HepG2 (cell line): ENCODE measurements around the gene PTPRB. TPM values are rescaled to one million over a fixed set of nuclear protein-coding genes. Genes with fewer than 3 reads are reported as not detected.

Experiments used
- ATAC-seq: fragments of 200-7000 bp; cut with Tn5 transposase; 3 replicates; pipeline ENCODE4 v1.9.1; 2020; ENCODE audit warnings: mild to moderate bottlenecking, moderate library complexity
- BruUV-seq: library from RNA; stranded (reverse); fragments of 400-500 nt; replicated peaks from 2 replicates; lab custom pipeline; 2021; lab: Mats Ljungman, UMichigan
- CTCF ChIA-PET: fragments of 300-600 bp; formaldehyde crosslinking; extraction: SDS; loops from one replicate; lab custom pipeline; 2021; ENCODE audit warnings: low total read pairs, inconsistent platforms, low intra/inter-chr PET ratio; lab: Yijun Ruan, JAX
- POLR2A ChIA-PET: fragments of 350-600 bp; sonication (Branson Sonifier 250); formaldehyde crosslinking; loops from one replicate; lab custom pipeline; 2020; ENCODE audit warnings: antibody characterized with exemption, inconsistent platforms; lab: Yijun Ruan, JAX
- DNase-seq: peaks from one replicate; pipeline ENCODE4 v3.0.0-alpha.2; 2015; ENCODE audit warnings: low spot score
- FAIRE-seq: peaks from 3 replicates; lab custom pipeline; 2011; peaks lifted over from hg19 to GRCh38; lab: Jason Lieb, UNC
- H2AFZ ChIP-seq: one replicate; pipeline ENCODE4 v1.6.1; 2011; ENCODE audit warnings: low read length, inconsistent platforms
- H3K27ac ChIP-seq: fragments of 300-600 bp; 3 replicates; pipeline ENCODE4 v1.8.0; 2011; ENCODE audit warnings: mixed run types, mild to moderate bottlenecking, mixed read lengths, low read length, inconsistent platforms; ENCODE audit not compliant: insufficient read depth; ENCODE audit errors: extremely low read length
- H3K27me3 ChIP-seq, 2 experiments: fragments of 200-600 bp in 1 of 2; 2 replicates in 1 of 2; 3 replicates in 1 of 2; pipeline versions ENCODE4 v1.6.0 to v1.8.0; 2011; ENCODE audit warnings: low read length in 2 of 2, mild to moderate bottlenecking in 2 of 2, moderate library complexity in 2 of 2, inconsistent platforms in 1 of 2; ENCODE audit not compliant: insufficient read depth in 2 of 2, control insufficient read depth in 1 of 2
- H3K36me3 ChIP-seq, 2 experiments: fragments of 200-600 bp in 1 of 2; replicated peaks in 1 of 2; 2 replicates in 1 of 2; 3 replicates in 1 of 2; pipeline versions ENCODE4 v1.5.1 to v1.8.0; 2011; ENCODE audit warnings: low read length in 2 of 2, inconsistent platforms in 1 of 2; ENCODE audit not compliant: insufficient read depth in 2 of 2, control insufficient read depth in 1 of 2
- H3K4me1 ChIP-seq: 2 replicates; pipeline ENCODE4 v1.5.1; 2012; ENCODE audit warnings: low read length, inconsistent platforms; ENCODE audit not compliant: insufficient read depth
- H3K4me2 ChIP-seq: 2 replicates; pipeline ENCODE4 v1.6.0; 2011; ENCODE audit warnings: low read depth, low read length, inconsistent platforms
- H3K4me3 ChIP-seq, 3 experiments: fragments of 200-600 bp in 1 of 3; sonication (generic), shearing (Covaris generic) in 1 of 3; replicated peaks in 1 of 3; 2 replicates each; pipeline ENCODE4 v1.5.1; 2011 to 2016; ENCODE audit warnings: low read length in 3 of 3, inconsistent platforms in 2 of 3, low read depth in 2 of 3, mild to moderate bottlenecking in 2 of 3, control low read depth in 1 of 3, mixed read lengths in 1 of 3; ENCODE audit not compliant: insufficient read depth in 1 of 3
- H3K79me2 ChIP-seq: one replicate; pipeline ENCODE4 v1.6.1; 2011; ENCODE audit warnings: low read length, inconsistent platforms; ENCODE audit not compliant: insufficient read depth
- H3K9ac ChIP-seq: 2 replicates; pipeline ENCODE4 v1.6.0; 2011; ENCODE audit warnings: mild to moderate bottlenecking, low read depth, low read length, inconsistent platforms; ENCODE audit not compliant: insufficient read depth
- H3K9me3 ChIP-seq: 2 replicates; pipeline ENCODE4 v1.5.1; 2012; ENCODE audit warnings: mild to moderate bottlenecking, low read length
- H4K20me1 ChIP-seq: 2 replicates; pipeline ENCODE4 v1.6.0; 2011; ENCODE audit warnings: inconsistent platforms, mild to moderate bottlenecking, low read length, moderate library complexity; ENCODE audit not compliant: insufficient read depth
- ATF7 ChIP-seq, 2 experiments: fragments of 450-650 bp in 1 of 2; sonication (generic) in 1 of 2; formaldehyde crosslinking in 1 of 2; IDR thresholded peaks; 2 replicates each; pipeline versions ENCODE4 v1.4.0 to v1.6.1; 2016 to 2020; ENCODE audit warnings: antibody characterized with exemption in 1 of 2, mild to moderate bottlenecking in 1 of 2, missing genetic modification reagents in 1 of 2
- ATRX ChIP-seq: sonication (generic); formaldehyde crosslinking; IDR thresholded peaks from 2 replicates; pipeline ENCODE4 v1.4.0; 2020; ENCODE audit warnings: missing genetic modification reagents, borderline replicate concordance
- FOXA1 ChIP-seq, 2 experiments: fragments of 450-650 bp in 1 of 2; sonication (generic) in 1 of 2; formaldehyde crosslinking in 1 of 2; IDR thresholded peaks; 2 replicates each; pipeline versions ENCODE4 v1.4.0 to v1.6.1; 2016 to 2020; ENCODE audit warnings: missing genetic modification reagents in 1 of 2
- FOXK2 ChIP-seq: fragments of 450-650 bp; IDR thresholded peaks from 2 replicates; pipeline ENCODE4 v1.6.1; 2016
- HBP1 ChIP-seq: IDR thresholded peaks from 2 replicates; pipeline ENCODE4 v1.6.1; 2016; ENCODE audit warnings: low read depth, control low read depth
- RCOR2 ChIP-seq: IDR thresholded peaks from 2 replicates; pipeline ENCODE4 v1.6.1; 2016; ENCODE audit warnings: missing biosample characterization, missing genetic modification reagents
- SRSF1 ChIP-seq: fragments of 200-400 bp; formaldehyde crosslinking; optimal IDR thresholded peaks from 2 replicates; pipeline ENCODE3; 2017; ENCODE audit warnings: mild to moderate bottlenecking, low read depth, low read length, moderate library complexity
- ZNF235 ChIP-seq: sonication (generic); formaldehyde crosslinking; IDR thresholded peaks from 2 replicates; pipeline ENCODE4 v1.8.1; 2023; ENCODE audit warnings: mild to moderate bottlenecking, missing genetic modification reagents, borderline replicate concordance
- ZNF253 ChIP-seq: sonication (generic); formaldehyde crosslinking; IDR thresholded peaks from 2 replicates; pipeline ENCODE4 v1.8.0; 2022; ENCODE audit warnings: mild to moderate bottlenecking, missing genetic modification reagents, borderline replicate concordance
- ZNF343 ChIP-seq: sonication (generic); formaldehyde crosslinking; IDR thresholded peaks from 2 replicates; pipeline ENCODE4 v1.4.0; 2020; ENCODE audit warnings: mild to moderate bottlenecking, missing genetic modification reagents
- ZNF552 ChIP-seq: sonication (generic); formaldehyde crosslinking; IDR thresholded peaks from 2 replicates; pipeline ENCODE4 v1.9.0; 2022; ENCODE audit warnings: missing genetic modification reagents, mild to moderate bottlenecking, borderline replicate concordance
- ZNF563 ChIP-seq: sonication (generic); formaldehyde crosslinking; IDR thresholded peaks from 2 replicates; pipeline ENCODE4 v1.8.0; 2022; ENCODE audit warnings: mild to moderate bottlenecking, moderate library complexity, missing genetic modification reagents
- ZNF891 ChIP-seq: sonication (generic); formaldehyde crosslinking; IDR thresholded peaks from 2 replicates; pipeline ENCODE4 v1.5.0; 2020; ENCODE audit warnings: mild to moderate bottlenecking, missing genetic modification reagents
- WGBS: methylation state at CpG from one replicate; pipeline ENCODE4 v1.1.6; 2017; ENCODE audit warnings: low lambda C conversion rate; 5-methylcytosine and 5-hydroxymethylcytosine counted together
- in situ Hi-C: cut with HindIII; loops from 2 replicates; pipeline ENCODE4 v1.10.0; 2017; ENCODE audit warnings: low pct_unique_long_range_greater_than_20kb; ENCODE audit not compliant: extremely low pct_ligation_motif_present
- intact Hi-C: fragments of 100-400 bp; cut with micrococcal nuclease; formaldehyde crosslinking; loops from one replicate; pipeline ENCODE4 v1.10.0; 2022; ENCODE audit not compliant: unreplicated experiment
- polyA plus RNA-seq, 8 experiments: library from polyadenylated mRNA; depleted of rRNA in 3 of 8; stranded (reverse) in 7 of 8; unstranded in 1 of 8; fragments of >200 nt; fragmentation: Illumina TruSeq in 4 of 8; extraction: Trizol in 4 of 8; gene quantifications; 2 replicates each; pipeline versions ENCODE4 v1.2.1 to v1.2.3, GENCODE V29; 2011 to 2016; ENCODE audit warnings: low read depth in 4 of 8, missing spikeins in 1 of 8, mixed read lengths in 1 of 8; ENCODE audit not compliant: insufficient read depth in 1 of 8
- total RNA-seq, 5 experiments: library from RNA; depleted of rRNA; stranded (reverse); fragments of >200 nt; fragmentation: Illumina TruSeq; extraction: Trizol; gene quantifications; 2 replicates each; pipeline ENCODE4 v1.2.3, GENCODE V29; 2016; ENCODE audit warnings: low read depth in 1 of 5
- TF ChIP-seq, protein P1 (sequence below), 2 experiments: sonication (generic) in 1 of 2; formaldehyde crosslinking in 1 of 2; IDR thresholded peaks; 2 replicates each; pipeline versions ENCODE4 v1.4.0 to v1.6.1; 2016 to 2020; ENCODE audit warnings: borderline replicate concordance in 1 of 2, low read depth in 1 of 2, mild to moderate bottlenecking in 1 of 2, missing genetic modification reagents in 1 of 2
- TF ChIP-seq, protein P2 (sequence below): IDR thresholded peaks from 2 replicates; pipeline ENCODE4 v1.6.1; 2016; ENCODE audit warnings: low read depth

PTPRB gene
- total and polyA plus RNA-seq, 2 of the 13 experiments (the other 11 are each of a cell fraction or from before 2014, with no cell fraction given), result 0.02 to 0.07 TPM

DNA sequence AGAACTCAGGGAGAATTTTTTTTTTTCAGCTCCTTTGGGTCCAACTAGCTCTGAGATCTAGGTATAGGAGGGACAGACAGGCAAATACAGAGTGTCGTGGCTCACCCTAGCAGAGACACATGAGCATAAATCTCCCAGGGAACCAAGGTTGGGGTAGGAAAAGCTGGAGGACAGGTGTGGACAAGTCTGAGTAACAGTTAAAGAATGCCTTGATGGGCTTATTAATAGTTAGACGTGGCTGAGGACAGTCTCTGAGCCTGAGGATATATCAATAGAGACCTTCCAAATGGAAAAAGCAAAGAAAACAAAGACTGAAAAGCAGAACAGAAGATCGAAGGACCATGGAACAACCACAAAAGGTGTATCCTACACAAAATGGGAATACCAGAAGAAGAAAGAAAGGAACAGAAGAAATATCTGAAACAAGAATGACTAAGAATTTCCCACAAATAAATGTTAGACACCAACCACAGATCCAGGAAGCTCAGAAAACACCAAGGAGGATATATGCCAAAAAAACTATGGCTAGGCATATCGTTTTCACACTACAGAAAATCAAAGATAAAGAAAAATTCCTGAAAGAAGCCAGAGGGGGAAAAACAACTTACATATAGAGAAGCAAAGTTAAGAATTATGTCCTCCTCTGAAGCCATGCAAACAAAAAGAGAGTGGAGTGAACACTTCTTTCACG lies 80.9 kb downstream of the PTPRB start (continued):
- TF ChIP-seq, protein P1, sequence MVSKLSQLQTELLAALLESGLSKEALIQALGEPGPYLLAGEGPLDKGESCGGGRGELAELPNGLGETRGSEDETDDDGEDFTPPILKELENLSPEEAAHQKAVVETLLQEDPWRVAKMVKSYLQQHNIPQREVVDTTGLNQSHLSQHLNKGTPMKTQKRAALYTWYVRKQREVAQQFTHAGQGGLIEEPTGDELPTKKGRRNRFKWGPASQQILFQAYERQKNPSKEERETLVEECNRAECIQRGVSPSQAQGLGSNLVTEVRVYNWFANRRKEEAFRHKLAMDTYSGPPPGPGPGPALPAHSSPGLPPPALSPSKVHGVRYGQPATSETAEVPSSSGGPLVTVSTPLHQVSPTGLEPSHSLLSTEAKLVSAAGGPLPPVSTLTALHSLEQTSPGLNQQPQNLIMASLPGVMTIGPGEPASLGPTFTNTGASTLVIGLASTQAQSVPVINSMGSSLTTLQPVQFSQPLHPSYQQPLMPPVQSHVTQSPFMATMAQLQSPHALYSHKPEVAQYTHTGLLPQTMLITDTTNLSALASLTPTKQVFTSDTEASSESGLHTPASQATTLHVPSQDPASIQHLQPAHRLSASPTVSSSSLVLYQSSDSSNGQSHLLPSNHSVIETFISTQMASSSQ (IDR thresholded peaks at IDR 0.05; ENCODE audit: low read depth), result no peak
- TF ChIP-seq, protein P1 (CRISPR knock-in tag; IDR thresholded peaks at IDR 0.05; ENCODE audit: borderline replicate concordance), result no peak
- no peak for TF ChIP-seq FOXK2
- no peak for TF ChIP-seq ZNF563 (CRISPR knock-in tag)
- TF ChIP-seq ATF7 (IDR thresholded peaks at IDR 0.05), result no peak
- no peak for TF ChIP-seq ATF7 (CRISPR knock-in tag; IDR thresholded peaks at IDR 0.05)
- no peak for TF ChIP-seq ZNF253 (CRISPR knock-in tag)

DNA sequence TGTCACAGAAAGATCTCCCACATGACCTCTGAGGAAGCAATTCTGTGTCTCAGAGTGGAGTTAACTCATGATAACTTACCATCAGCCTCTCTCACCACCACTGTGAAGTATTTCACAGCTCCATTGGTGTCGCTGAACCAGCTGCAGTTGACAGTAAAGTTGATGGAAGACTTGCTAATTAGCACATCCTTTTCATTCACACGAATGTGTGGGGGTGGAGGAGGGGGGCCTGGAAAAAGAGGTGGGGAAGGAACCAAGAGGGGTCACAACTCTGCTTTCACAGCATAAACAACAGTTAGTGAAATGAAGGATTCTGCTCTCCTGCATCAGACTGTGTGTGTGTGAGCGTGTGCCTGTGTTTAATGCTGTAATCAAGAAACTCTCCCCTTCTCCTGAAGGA lies 82.1 kb downstream of the PTPRB start:
- Histone ChIP-seq H2AFZ (no peak overlapping the region), H3K4me2 (no peak overlapping the region), H3K27ac (no peak overlapping the region), H3K36me3 (no peaks in the 10 kb centered on the region), H3K9me3 (no peaks in the 10 kb centered on the region), H3K9ac (no peak overlapping the region), H3K79me2 (no peaks in the 10 kb centered on the region), H3K27me3 (no peaks in the 10 kb centered on the region), H3K4me1 (peaks cover 17% of the 10 kb centered on the region), H4K20me1 (no peaks in the 10 kb centered on the region), H3K4me3 (no peak overlapping the region)
- BruUV-seq, result no TSS peak
- intact Hi-C loops, result no loop called here
- FAIRE-seq, result no peak
- no peak for DNase-seq
- ChIA-PET POLR2A (no interaction called here), CTCF (no interaction called here)
- 41% methylated on average over 3 of the region's 3 CpGs for WGBS
- ATAC-seq, result no peak
- TF ChIP-seq FOXA1 (IDR thresholded peaks at IDR 0.05) (no peak), FOXA1 (CRISPR knock-in tag; IDR thresholded peaks at IDR 0.05) (no peak), RCOR2 (CRISPR knock-in tag) (no peak), SRSF1 (no peak), ZNF235 (CRISPR knock-in tag) (no peak), ZNF552 (CRISPR knock-in tag) (no peak), ZNF891 (CRISPR knock-in tag) (no peak), ZNF343 (CRISPR knock-in tag) (no peak), ATRX (CRISPR knock-in tag) (no peak), HBP1 (CRISPR knock-in tag) (no peak)
- TF ChIP-seq, protein P2, sequence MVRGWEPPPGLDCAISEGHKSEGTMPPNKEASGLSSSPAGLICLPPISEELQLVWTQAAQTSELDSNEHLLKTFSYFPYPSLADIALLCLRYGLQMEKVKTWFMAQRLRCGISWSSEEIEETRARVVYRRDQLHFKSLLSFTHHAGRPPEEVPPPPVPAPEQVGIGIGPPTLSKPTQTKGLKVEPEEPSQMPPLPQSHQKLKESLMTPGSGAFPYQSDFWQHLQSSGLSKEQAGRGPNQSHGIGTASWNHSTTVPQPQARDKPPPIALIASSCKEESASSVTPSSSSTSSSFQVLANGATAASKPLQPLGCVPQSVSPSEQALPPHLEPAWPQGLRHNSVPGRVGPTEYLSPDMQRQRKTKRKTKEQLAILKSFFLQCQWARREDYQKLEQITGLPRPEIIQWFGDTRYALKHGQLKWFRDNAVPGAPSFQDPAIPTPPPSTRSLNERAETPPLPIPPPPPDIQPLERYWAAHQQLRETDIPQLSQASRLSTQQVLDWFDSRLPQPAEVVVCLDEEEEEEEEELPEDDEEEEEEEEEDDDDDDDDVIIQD (CRISPR knock-in tag), result no peak
- in situ Hi-C loops, result no loop called here
